BJ (cell line): ENCODE data around the gene CCZ1. TPM values are rescaled to one million over a fixed set of nuclear protein-coding genes. Genes with fewer than 3 reads are reported as not detected.
"Not testable (repeated sequence)": the region's sequence is repeated elsewhere in the genome, so short reads cannot be mapped to it uniquely, and the experiment has no call there.

Experiments
- CTCF ChIA-PET: fragments of 350-600 bp; formaldehyde crosslinking; extraction: SDS; loops from one replicate; lab custom pipeline; 2021; ENCODE audit warnings: antibody characterized with exemption, inconsistent platforms; lab: Yijun Ruan, JAX
- POLR2A ChIA-PET: fragments of 300-600 bp; sonication (Branson Sonifier 250); formaldehyde crosslinking; extraction: SDS; loops from one replicate; lab custom pipeline; 2021; ENCODE audit warnings: antibody characterized with exemption; lab: Charles Lee
- DNase-seq: peaks from one replicate; pipeline ENCODE4 v3.0.0-alpha.2; 2011; ENCODE audit warnings: low read depth
- H3K27me3 ChIP-seq: 2 replicates; pipeline ENCODE4 v1.6.0; 2011; ENCODE audit warnings: low read length; ENCODE audit not compliant: control insufficient read depth, insufficient read depth
- H3K36me3 ChIP-seq: 2 replicates; pipeline ENCODE4 v1.5.1; 2011; ENCODE audit warnings: low read length; ENCODE audit not compliant: control insufficient read depth, insufficient read depth
- H3K4me3 ChIP-seq: 2 replicates; pipeline ENCODE4 v1.5.1; 2011; ENCODE audit warnings: low read depth, mild to moderate bottlenecking, control low read depth, low read length
- CTCF ChIP-seq: IDR thresholded peaks from 2 replicates; pipeline ENCODE4 v1.5.1; 2011; ENCODE audit warnings: low read depth, mild to moderate bottlenecking, control low read depth, inconsistent platforms, low read length, moderate library complexity; ENCODE audit not compliant: insufficient read depth
- polyA plus RNA-seq: library from polyadenylated mRNA; depleted of rRNA; stranded (reverse); fragments of >200 nt; gene quantifications from 2 replicates; pipeline ENCODE4 v1.2.3, GENCODE V29; 2011

Gene CCZ1
- polyA plus RNA-seq, 1 experiment, result 26.4 TPM

GRCh38 chr7:5892498-5892897 lies 6.0 kb upstream of the CCZ1 start:
- ChIA-PET POLR2A (no interaction called here), CTCF (no interaction called here)
- Histone ChIP-seq H3K4me3 (no peak overlapping the region), H3K36me3 (no peaks in the 10 kb centered on the region), H3K27me3 (no peaks in the 10 kb centered on the region)
- no peak for TF ChIP-seq CTCF
- DNase-seq, result no peak

- CTCF ChIA-PET, H3K4me3 ChIP-seq, DNase-seq, H3K36me3 ChIP-seq, H3K27me3 ChIP-seq, POLR2A ChIA-PET: not testable (repeated sequence)
Observed at GRCh38 chr7:5897369-5897919, 1.1 kb upstream of the CCZ1 start.

DNA sequence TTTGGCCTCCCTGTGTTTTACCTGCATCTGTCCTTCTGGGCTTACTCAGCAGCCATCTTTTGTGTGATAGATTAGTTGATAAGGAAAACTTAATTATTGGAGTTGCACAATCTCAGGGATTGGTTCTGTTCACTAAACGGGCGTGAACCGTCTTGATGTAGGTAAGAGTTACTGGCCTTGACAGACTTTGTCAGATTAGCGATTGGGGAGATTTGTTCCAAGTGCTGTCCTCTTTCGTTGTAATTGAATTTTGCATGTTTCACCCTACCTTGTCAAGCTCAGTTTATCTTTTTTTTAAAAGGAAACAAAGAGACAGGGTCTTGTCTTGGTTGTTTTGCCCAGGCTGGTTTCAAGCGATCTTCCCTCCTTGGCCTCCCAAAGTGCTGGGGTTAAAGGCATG lies 4.5 kb downstream of the CCZ1 start:
- DNase-seq, H3K4me3 ChIP-seq, H3K36me3 ChIP-seq, POLR2A ChIA-PET, H3K27me3 ChIP-seq, CTCF ChIA-PET: not testable (repeated sequence)

DNA sequence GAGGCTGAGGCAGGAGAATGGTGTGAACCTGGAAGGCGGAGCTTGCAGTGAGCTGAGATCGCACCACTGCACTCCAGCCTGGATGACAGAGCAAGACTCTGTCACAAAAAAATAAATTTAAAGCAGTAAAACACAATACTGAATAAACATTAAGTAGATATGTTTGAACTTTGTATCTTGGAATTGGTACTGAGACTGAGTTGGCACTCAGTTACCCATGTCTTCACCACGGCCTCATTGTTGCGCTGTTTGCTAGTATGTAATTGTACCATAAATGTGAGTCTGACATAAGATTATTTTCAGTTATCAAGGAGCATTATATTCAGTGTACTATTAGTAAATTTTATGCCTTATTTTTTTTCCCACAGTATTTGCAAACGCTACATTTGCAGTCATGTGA lies 6.2 kb downstream of the CCZ1 start:
- H3K27me3 ChIP-seq, H3K36me3 ChIP-seq, POLR2A ChIA-PET, CTCF ChIA-PET, DNase-seq, H3K4me3 ChIP-seq: not testable (repeated sequence)

DNA sequence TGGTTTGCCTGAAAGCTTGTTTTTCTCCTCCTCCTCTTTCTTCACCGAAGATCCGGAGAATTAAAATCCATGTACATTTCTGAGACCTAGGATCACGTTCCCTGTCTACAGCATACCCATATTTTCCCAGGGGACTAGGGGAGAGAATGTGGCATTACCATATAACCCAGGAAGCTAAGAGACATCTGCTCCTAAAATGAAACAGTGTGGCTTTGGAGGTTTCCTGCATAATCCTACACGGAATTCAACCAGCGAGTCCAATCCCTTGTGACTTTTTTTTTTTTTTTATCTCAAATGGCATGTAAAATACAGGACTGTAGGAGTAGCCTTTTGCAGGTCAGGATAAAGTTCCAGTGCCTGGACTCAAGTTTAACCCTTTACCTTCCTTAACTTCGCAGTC lies 10.3 kb downstream of the CCZ1 start:
- DNase-seq, POLR2A ChIA-PET, H3K27me3 ChIP-seq, H3K4me3 ChIP-seq, CTCF ChIA-PET, H3K36me3 ChIP-seq: not testable (repeated sequence)

DNA sequence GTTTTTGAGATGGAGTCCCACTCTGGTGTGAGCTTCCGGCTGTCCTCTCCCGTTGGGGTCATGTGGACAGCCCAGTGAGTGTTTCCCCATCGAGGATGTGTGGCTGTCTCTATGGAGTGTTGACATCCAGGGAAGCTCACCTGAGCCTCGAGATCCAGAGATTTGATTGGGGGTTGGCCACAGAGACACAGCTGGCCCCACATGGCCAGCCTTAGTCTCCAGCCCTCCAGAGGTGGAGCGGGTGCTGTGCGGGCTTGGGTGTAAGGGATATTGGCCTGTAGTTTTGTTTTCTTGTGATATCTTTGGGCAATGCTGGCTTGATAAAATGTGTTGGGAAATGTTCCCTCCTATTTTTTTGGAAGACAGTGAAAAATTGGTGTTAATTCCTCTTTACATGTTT lies 18.0 kb downstream of the CCZ1 start:
- POLR2A ChIA-PET, H3K27me3 ChIP-seq, DNase-seq, H3K4me3 ChIP-seq, CTCF ChIA-PET, H3K36me3 ChIP-seq: not testable (repeated sequence)

DNA sequence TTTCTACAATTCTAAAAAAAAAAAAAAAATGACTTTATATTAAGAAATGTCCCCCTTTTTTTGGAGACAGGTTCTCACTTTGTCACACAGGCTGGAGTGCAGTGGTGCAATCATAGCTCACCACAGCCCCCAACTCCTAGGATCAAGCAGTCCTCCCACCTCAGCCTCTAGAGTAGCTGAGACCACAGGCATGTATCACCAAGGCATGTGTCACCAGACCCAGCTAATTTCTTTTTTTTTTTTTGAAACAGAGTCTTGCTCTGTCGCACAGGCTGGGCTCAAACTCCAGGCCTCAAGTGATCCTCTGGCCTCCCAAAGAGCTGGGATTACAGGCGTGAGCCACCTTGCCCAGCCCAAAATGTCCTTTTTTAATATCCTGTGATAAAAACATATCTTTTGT lies 25.6 kb downstream of the CCZ1 start:
- POLR2A ChIA-PET, H3K4me3 ChIP-seq, H3K27me3 ChIP-seq, DNase-seq, H3K36me3 ChIP-seq, CTCF ChIA-PET: not testable (repeated sequence)

DNA sequence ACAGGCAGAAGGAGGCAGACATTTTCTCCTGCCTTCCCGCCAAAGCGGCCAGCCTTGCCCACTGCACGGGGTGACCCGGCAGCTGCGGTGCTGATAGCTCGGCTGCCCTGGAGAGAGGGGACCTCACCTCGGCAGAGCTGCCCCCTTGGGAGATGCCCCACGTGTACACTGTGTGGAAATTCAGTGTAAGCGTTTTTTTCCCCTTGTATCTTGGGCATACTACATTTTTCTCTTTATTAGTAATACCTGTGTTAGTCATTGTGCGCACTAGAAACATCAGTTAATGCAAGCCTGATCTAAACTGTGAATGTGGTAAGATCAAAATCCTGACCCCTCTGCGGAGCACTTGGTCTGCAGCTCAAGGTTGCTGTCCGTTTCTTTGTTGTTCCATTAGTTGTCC lies 26.1 kb downstream of the CCZ1 start:
- H3K36me3 ChIP-seq, POLR2A ChIA-PET, H3K27me3 ChIP-seq, CTCF ChIA-PET, DNase-seq, H3K4me3 ChIP-seq: not testable (repeated sequence)

DNA sequence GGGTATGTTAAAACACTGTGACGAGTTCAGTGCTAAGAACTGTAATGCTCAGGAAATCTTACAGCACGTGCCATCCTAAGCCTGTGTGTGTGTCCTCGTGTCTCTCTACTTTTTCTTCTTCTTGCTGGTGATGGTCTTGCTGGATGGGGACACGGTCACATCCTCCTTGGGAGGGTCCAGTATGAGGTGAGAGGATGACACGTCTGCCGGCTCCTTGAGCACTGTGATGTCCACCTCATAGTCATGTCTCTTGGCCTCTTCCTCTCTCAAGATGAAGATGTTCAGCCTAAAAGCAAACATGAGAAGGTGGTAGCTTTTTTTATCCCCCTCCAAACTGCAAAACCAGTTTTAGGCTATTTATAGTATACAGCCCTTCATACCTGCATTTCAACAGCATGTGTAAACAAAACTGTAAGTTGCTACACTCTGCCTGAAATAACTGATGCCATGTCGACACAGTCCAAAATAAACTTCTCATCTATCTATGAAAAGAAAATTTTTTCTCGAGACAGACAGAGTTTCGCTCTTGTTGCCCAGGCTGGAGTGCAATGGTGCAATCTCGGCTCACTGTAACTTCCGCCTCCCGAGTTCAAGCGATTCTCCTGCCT lies 27.8 kb downstream of the CCZ1 start:
- H3K36me3 ChIP-seq, H3K4me3 ChIP-seq, H3K27me3 ChIP-seq, POLR2A ChIA-PET, CTCF ChIA-PET, DNase-seq: not testable (repeated sequence)

DNA sequence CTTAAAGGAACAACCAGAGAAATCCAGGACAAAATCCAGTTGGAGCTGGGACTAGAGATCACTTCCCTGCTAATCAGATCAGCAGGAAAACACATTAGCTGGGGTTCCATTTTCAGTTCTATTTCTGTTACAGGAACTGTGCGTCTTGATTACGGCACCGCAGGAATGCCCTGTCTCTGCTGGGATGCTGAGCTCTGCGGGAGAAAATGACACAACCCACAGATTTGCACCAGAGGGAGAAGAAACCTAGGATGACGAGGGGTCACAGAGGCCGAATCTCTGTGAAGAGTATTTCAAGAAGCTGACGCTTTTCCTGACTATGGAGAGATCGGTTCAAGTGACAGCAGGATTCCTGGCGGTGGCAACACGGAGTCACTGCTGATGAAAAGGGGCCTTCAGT lies 31.8 kb downstream of the CCZ1 start:
- CTCF ChIA-PET, DNase-seq, H3K4me3 ChIP-seq, POLR2A ChIA-PET, H3K36me3 ChIP-seq, H3K27me3 ChIP-seq: not testable (repeated sequence)

GRCh38 chr7:5931250-5931649 lies 32.7 kb downstream of the CCZ1 start:
- DNase-seq, result not testable (repeated sequence)

GRCh38 chr7:5931905-5932644 lies 33.5 kb downstream of the CCZ1 start:
- DNase-seq, CTCF ChIA-PET, H3K36me3 ChIP-seq, H3K4me3 ChIP-seq, H3K27me3 ChIP-seq, POLR2A ChIA-PET: not testable (repeated sequence)

More at GRCh38 chr7:5931250-5931649, 32.7 kb downstream of the CCZ1 start:
- POLR2A ChIA-PET, H3K36me3 ChIP-seq, H3K4me3 ChIP-seq, H3K27me3 ChIP-seq, CTCF ChIA-PET: not testable (repeated sequence)
